ENCODE measurements around the gene IKZF2. TPM values are rescaled to one million over a fixed set of nuclear protein-coding genes. Genes with fewer than 3 reads are reported as not detected.

IKZF2 gene
- total RNA-seq, 1 donor from 2014 or later, result 4.0 TPM

- no peaks in the 10 kb centered on the region for H3K9me3 Mint-ChIP-seq (ENCODE audit: unreplicated experiment)
- H3K4me1 Mint-ChIP-seq (ENCODE audit: unreplicated experiment), result no peaks in the 10 kb centered on the region
- H3K36me3 Mint-ChIP-seq (ENCODE audit: low read depth, unreplicated experiment), result no peaks in the 10 kb centered on the region
- H3K27ac Mint-ChIP-seq (ENCODE audit: unreplicated experiment), result no peak overlapping the region
- DNase-seq (ENCODE audit: low spot score), result no peak
- H3K27me3 Mint-ChIP-seq (ENCODE audit: unreplicated experiment), result no peaks in the 10 kb centered on the region
- no peak overlapping the region for H3K4me3 Mint-ChIP-seq (ENCODE audit: unreplicated experiment)
- TF ChIP-seq CTCF (IDR thresholded peaks at IDR 0.05; ENCODE audit: unreplicated experiment), result no peak
Measured at GRCh38 chr2:212991120-212991519, 160.3 kb downstream of the IKZF2 start.

- no peaks in the 10 kb centered on the region for H3K9me3 Mint-ChIP-seq (ENCODE audit: unreplicated experiment)
- TF ChIP-seq CTCF (IDR thresholded peaks at IDR 0.05; ENCODE audit: unreplicated experiment), result no peak
- no peaks in the 10 kb centered on the region for H3K27me3 Mint-ChIP-seq (ENCODE audit: unreplicated experiment)
- no peak for DNase-seq (ENCODE audit: low spot score)
- no peak overlapping the region for H3K4me3 Mint-ChIP-seq (ENCODE audit: unreplicated experiment)
- H3K4me1 Mint-ChIP-seq (ENCODE audit: unreplicated experiment), result no peaks in the 10 kb centered on the region
- no peak overlapping the region for H3K27ac Mint-ChIP-seq (ENCODE audit: unreplicated experiment)
- no peaks in the 10 kb centered on the region for H3K36me3 Mint-ChIP-seq (ENCODE audit: low read depth, unreplicated experiment)
Measured at GRCh38 chr2:212990697-212991096, 160.7 kb downstream of the IKZF2 start.

GRCh38 chr2:212987492-212987891 is 163.9 kb downstream of the IKZF2 start:
- TF ChIP-seq CTCF (IDR thresholded peaks at IDR 0.05; ENCODE audit: unreplicated experiment), result no peak
- Mint-ChIP-seq H3K36me3 (ENCODE audit: low read depth, unreplicated experiment) (no peaks in the 10 kb centered on the region), H3K9me3 (ENCODE audit: unreplicated experiment) (no peaks in the 10 kb centered on the region), H3K4me1 (ENCODE audit: unreplicated experiment) (no peaks in the 10 kb centered on the region), H3K27me3 (ENCODE audit: unreplicated experiment) (no peaks in the 10 kb centered on the region), H3K27ac (ENCODE audit: unreplicated experiment) (no peak overlapping the region), H3K4me3 (ENCODE audit: unreplicated experiment) (no peak overlapping the region)
- no peak for DNase-seq (ENCODE audit: low spot score)

GRCh38 chr2:212984129-212984528 is 167.3 kb downstream of the IKZF2 start:
- H3K36me3 Mint-ChIP-seq (ENCODE audit: low read depth, unreplicated experiment), result no peaks in the 10 kb centered on the region
- peaks cover 6% of the 10 kb centered on the region for H3K4me1 Mint-ChIP-seq (ENCODE audit: unreplicated experiment)
- no peaks in the 10 kb centered on the region for H3K27me3 Mint-ChIP-seq (ENCODE audit: unreplicated experiment)
- TF ChIP-seq CTCF (IDR thresholded peaks at IDR 0.05; ENCODE audit: unreplicated experiment), result no peak
- DNase-seq (ENCODE audit: low spot score), result no peak
- no peak overlapping the region for H3K4me3 Mint-ChIP-seq (ENCODE audit: unreplicated experiment)
- no peak overlapping the region for H3K27ac Mint-ChIP-seq (ENCODE audit: unreplicated experiment)
- H3K9me3 Mint-ChIP-seq (ENCODE audit: unreplicated experiment), result no peaks in the 10 kb centered on the region

GRCh38 chr2:212979799-212980198 is 171.6 kb downstream of the IKZF2 start:
- peaks cover 6% of the 10 kb centered on the region for H3K4me1 Mint-ChIP-seq (ENCODE audit: unreplicated experiment)

More at GRCh38 chr2:212979799-212980198, 171.6 kb downstream of the IKZF2 start:
- Mint-ChIP-seq H3K4me3 (ENCODE audit: unreplicated experiment) (no peak overlapping the region), H3K27ac (ENCODE audit: unreplicated experiment) (no peak overlapping the region), H3K27me3 (ENCODE audit: unreplicated experiment) (no peaks in the 10 kb centered on the region), H3K9me3 (ENCODE audit: unreplicated experiment) (no peaks in the 10 kb centered on the region), H3K36me3 (ENCODE audit: low read depth, unreplicated experiment) (no peaks in the 10 kb centered on the region)
- TF ChIP-seq CTCF (IDR thresholded peaks at IDR 0.05; ENCODE audit: unreplicated experiment), result no peak
- DNase-seq (ENCODE audit: low spot score), result no peak
